Glutamatergic neuron (in vitro differentiated cells): ENCODE data around the gene RNF121. TPM values are rescaled to one million over a fixed set of nuclear protein-coding genes. Genes with fewer than 3 reads are reported as not detected.

Source experiments
- DNase-seq: peaks from one replicate; pipeline ENCODE4 v3.0.0; 2022
- H3K27ac Mint-ChIP-seq: one replicate; pipeline ENCODE4 v1.8.0; 2020; ENCODE audit warnings: mild to moderate bottlenecking, mixed read lengths, inconsistent platforms; ENCODE audit not compliant: unreplicated experiment
- H3K27me3 Mint-ChIP-seq: one replicate; pipeline ENCODE4 v1.8.0; 2020; ENCODE audit warnings: mild to moderate bottlenecking, moderate library complexity, mixed read lengths, inconsistent platforms; ENCODE audit not compliant: unreplicated experiment
- H3K36me3 Mint-ChIP-seq: one replicate; pipeline ENCODE4 v1.8.0; 2020; ENCODE audit warnings: mild to moderate bottlenecking, mixed read lengths, inconsistent platforms; ENCODE audit not compliant: unreplicated experiment
- H3K4me1 Mint-ChIP-seq: one replicate; pipeline ENCODE4 v1.8.0; 2020; ENCODE audit warnings: mild to moderate bottlenecking, low read depth, mixed read lengths, inconsistent platforms; ENCODE audit not compliant: unreplicated experiment
- H3K4me3 Mint-ChIP-seq: one replicate; pipeline ENCODE4 v1.8.0; 2020; ENCODE audit warnings: mild to moderate bottlenecking, mixed read lengths, inconsistent platforms; ENCODE audit not compliant: unreplicated experiment
- H3K9me3 Mint-ChIP-seq: one replicate; pipeline ENCODE4 v1.8.0; 2020; ENCODE audit warnings: mild to moderate bottlenecking, moderate library complexity, mixed read lengths, inconsistent platforms; ENCODE audit not compliant: unreplicated experiment
- CTCF ChIP-seq: fragments of 200-600 bp; sonication (generic); IDR thresholded peaks from one replicate; pipeline ENCODE4 v1.5.0; 2021; ENCODE audit not compliant: partially characterized antibody, unreplicated experiment
- total RNA-seq: library from RNA; stranded (reverse); fragmentation: NEBNext Ultra II Directional; extraction: Animal tissue kit (Norgen Biotek cat#: 25700); gene quantifications from one replicate; pipeline ENCODE4 v1.2.1, GENCODE V29; 2021; ENCODE audit not compliant: unreplicated experiment

The RNF121 gene
- total RNA-seq, 1 donor from 2014 or later = 40.4 TPM

GRCh38 chr11:72039856-72040401 is 111.1 kb downstream of the RNF121 start:
- no peak for DNase-seq
- no peak for TF ChIP-seq CTCF
- Mint-ChIP-seq H3K36me3 (no peaks in the 10 kb centered on the region), H3K9me3 (peaks cover 3% of the 10 kb centered on the region), H3K4me1 (peaks cover 24% of the 10 kb centered on the region), H3K27me3 (peaks cover 2% of the 10 kb centered on the region), H3K27ac (no peak overlapping the region), H3K4me3 (no peak overlapping the region)

GRCh38 chr11:72040491-72041363 is 111.9 kb downstream of the RNF121 start:
- no peak overlapping the region for H3K27ac Mint-ChIP-seq
- peaks cover 2% of the 10 kb centered on the region for H3K27me3 Mint-ChIP-seq
- TF ChIP-seq CTCF = no peak
- peaks cover 3% of the 10 kb centered on the region for H3K9me3 Mint-ChIP-seq
- no peak overlapping the region for H3K4me3 Mint-ChIP-seq
- peaks cover 24% of the 10 kb centered on the region for H3K4me1 Mint-ChIP-seq
- H3K36me3 Mint-ChIP-seq = no peaks in the 10 kb centered on the region
- peak; percentile 82 for DNase-seq

- Mint-ChIP-seq H3K36me3 (no peaks in the 10 kb centered on the region), H3K9me3 (peaks cover 3% of the 10 kb centered on the region), H3K4me3 (no peak overlapping the region), H3K4me1 (peaks cover 23% of the 10 kb centered on the region), H3K27ac (no peak overlapping the region), H3K27me3 (peaks cover 2% of the 10 kb centered on the region)
- peak; percentile 53 for DNase-seq
- TF ChIP-seq CTCF = no peak
Measured at GRCh38 chr11:72041364-72042063, 112.7 kb downstream of the RNF121 start.

- H3K36me3 Mint-ChIP-seq = no peaks in the 10 kb centered on the region
- H3K4me3 Mint-ChIP-seq = no peak overlapping the region
- H3K9me3 Mint-ChIP-seq = peaks cover 3% of the 10 kb centered on the region
- H3K4me1 Mint-ChIP-seq = peaks cover 18% of the 10 kb centered on the region
- peaks cover 2% of the 10 kb centered on the region for H3K27me3 Mint-ChIP-seq
- H3K27ac Mint-ChIP-seq = no peak overlapping the region
- no peak for DNase-seq
- no peak for TF ChIP-seq CTCF
Measured at GRCh38 chr11:72042064-72042745, 113.4 kb downstream of the RNF121 start.
